Spinal cord (tissue), 10 donors: ENCODE results near the gene QSOX2. TPM values are rescaled to one million over a fixed set of nuclear protein-coding genes. Genes with fewer than 3 reads are reported as not detected.

Source experiments
- DNase-seq, 6 donors: peaks; one replicate each; pipeline versions ENCODE4 v3.0.0 to v3.0.0-alpha.2; 2013 to 2015; ENCODE audit warnings: low spot score in 6 of 6, low read depth in 4 of 6
- H3K27ac ChIP-seq: one replicate; pipeline ENCODE4 v1.5.1; 2013; ENCODE audit warnings: low read depth, low read length, control low read depth
- H3K27me3 ChIP-seq: one replicate; pipeline ENCODE4 v1.6.1; 2013; ENCODE audit warnings: low read length; ENCODE audit not compliant: control insufficient read depth, insufficient read depth
- H3K36me3 ChIP-seq: one replicate; pipeline ENCODE4 v1.6.1; 2013; ENCODE audit warnings: low read length; ENCODE audit not compliant: control insufficient read depth, insufficient read depth
- H3K4me1 ChIP-seq: one replicate; pipeline ENCODE4 v1.6.1; 2013; ENCODE audit warnings: low read length; ENCODE audit not compliant: control insufficient read depth, insufficient read depth
- H3K4me3 ChIP-seq: one replicate; pipeline ENCODE4 v1.5.1; 2013; ENCODE audit warnings: low read depth, low read length, control low read depth
- H3K9me3 ChIP-seq: one replicate; pipeline ENCODE4 v1.6.1; 2013; ENCODE audit warnings: low read length; ENCODE audit not compliant: control insufficient read depth, insufficient read depth
- WGBS: methylation state at CpG from one replicate; pipeline ENCODE4 v1.1.5; 2013; ENCODE audit warnings: missing lambda C conversion rate; ENCODE audit not compliant: insufficient coverage; 5-methylcytosine and 5-hydroxymethylcytosine counted together
- polyA plus RNA-seq, 2 donors: library from polyadenylated mRNA; unstranded; fragments of 120-200 nt; gene quantifications; one replicate each; pipeline ENCODE4 v1.2.1, GENCODE V29; 2013; ENCODE audit not compliant: insufficient read length in 2 of 2
- total RNA-seq, 2 donors: library from RNA; depleted of rRNA in 1 of 2; stranded (reverse); fragments of 120-200 nt in 1 of 2; fragments of >200 nt in 1 of 2; gene quantifications; one replicate each; pipeline versions ENCODE4 v1.2.3 to v1.2.4, GENCODE V29; 2013 to 2014
- donor health status: healthy.

QSOX2 gene
- total and polyA plus RNA-seq, 4 donors, result 7.2 to 17.0 (median 13.6) TPM

GRCh38 chr9:136233411-136233810 lies 12.2 kb downstream of the QSOX2 start:
- Histone ChIP-seq H3K4me3 (no peak overlapping the region), H3K27ac (no peak overlapping the region), H3K4me1 (peaks cover 19% of the 10 kb centered on the region), H3K9me3 (no peaks in the 10 kb centered on the region), H3K27me3 (no peaks in the 10 kb centered on the region), H3K36me3 (peaks cover 56% of the 10 kb centered on the region)
- 74% methylated on average over 13 of the region's 15 CpGs for WGBS
- no peak for DNase-seq

- Histone ChIP-seq H3K4me1 (peaks cover 16% of the 10 kb centered on the region), H3K4me3 (no peak overlapping the region), H3K27ac (no peak overlapping the region), H3K9me3 (no peaks in the 10 kb centered on the region), H3K27me3 (no peaks in the 10 kb centered on the region), H3K36me3 (peaks cover 54% of the 10 kb centered on the region)
- 58% methylated on average over 9 of the region's 10 CpGs for WGBS
- no peak for DNase-seq
Measured at GRCh38 chr9:136232969-136233368, 12.6 kb downstream of the QSOX2 start.

GRCh38 chr9:136231478-136232297 lies 13.9 kb downstream of the QSOX2 start:
- peaks cover 47% of the 10 kb centered on the region for H3K36me3 ChIP-seq
- no peak overlapping the region for H3K4me3 ChIP-seq
- H3K4me1 ChIP-seq, result peaks cover 13% of the 10 kb centered on the region
- no peak overlapping the region for H3K27ac ChIP-seq
- H3K9me3 ChIP-seq, result no peaks in the 10 kb centered on the region
- no peak for DNase-seq
- no peaks in the 10 kb centered on the region for H3K27me3 ChIP-seq
- WGBS, result 86% methylated on average over 21 of the region's 31 CpGs

- Histone ChIP-seq H3K27ac (no peak overlapping the region), H3K27me3 (no peaks in the 10 kb centered on the region), H3K4me1 (peaks cover 21% of the 10 kb centered on the region), H3K9me3 (no peaks in the 10 kb centered on the region), H3K4me3 (no peak overlapping the region), H3K36me3 (peaks cover 47% of the 10 kb centered on the region)
- 93% methylated on average over 9 of the region's 9 CpGs for WGBS
- DNase-seq, result no peak
Measured at GRCh38 chr9:136230773-136231172, 14.8 kb downstream of the QSOX2 start.

GRCh38 chr9:136230365-136230764 lies 15.2 kb downstream of the QSOX2 start:
- Histone ChIP-seq H3K9me3 (no peaks in the 10 kb centered on the region), H3K27me3 (no peaks in the 10 kb centered on the region), H3K4me3 (no peak overlapping the region), H3K4me1 (peaks cover 22% of the 10 kb centered on the region), H3K36me3 (peaks cover 47% of the 10 kb centered on the region), H3K27ac (no peak overlapping the region)
- WGBS, result 89% methylated on average over 10 of the region's 10 CpGs
- DNase-seq, result no peak

GRCh38 chr9:136229096-136230065 lies 16.2 kb downstream of the QSOX2 start:
- WGBS, result 74% methylated on average over 29 of the region's 33 CpGs
- Histone ChIP-seq H3K27ac (no peak overlapping the region), H3K4me1 (peaks cover 22% of the 10 kb centered on the region), H3K9me3 (no peaks in the 10 kb centered on the region), H3K36me3 (peaks cover 41% of the 10 kb centered on the region), H3K4me3 (no peak overlapping the region), H3K27me3 (no peaks in the 10 kb centered on the region)
- peak in 1 of 6 donors; percentile 65 for DNase-seq

- Histone ChIP-seq H3K27me3 (no peaks in the 10 kb centered on the region), H3K36me3 (peaks cover 45% of the 10 kb centered on the region), H3K4me1 (peaks cover 22% of the 10 kb centered on the region), H3K27ac (no peak overlapping the region), H3K4me3 (no peak overlapping the region), H3K9me3 (no peaks in the 10 kb centered on the region)
- 85% methylated on average over 13 of the region's 18 CpGs for WGBS
- DNase-seq, result no peak
Measured at GRCh38 chr9:136228107-136228875, 17.3 kb downstream of the QSOX2 start.

GRCh38 chr9:136226680-136227407 lies 18.8 kb downstream of the QSOX2 start:
- peaks cover 22% of the 10 kb centered on the region for H3K4me1 ChIP-seq
- DNase-seq, result peak in 1 of 6 donors; percentile 54
- no peaks in the 10 kb centered on the region for H3K27me3 ChIP-seq
- no peak overlapping the region for H3K27ac ChIP-seq
- 80% methylated on average over 27 of the region's 30 CpGs for WGBS
- peaks cover 58% of the 10 kb centered on the region for H3K36me3 ChIP-seq
- no peak overlapping the region for H3K4me3 ChIP-seq
- no peaks in the 10 kb centered on the region for H3K9me3 ChIP-seq
